ENCODE data around the gene NCAPH2. TPM values are rescaled to one million over a fixed set of nuclear protein-coding genes. Genes with fewer than 3 reads are reported as not detected.

The NCAPH2 gene
- total and polyA plus RNA-seq, 8 donors = 41.6 to 52.9 (median 45.1) TPM

- Histone ChIP-seq H3K9me3 (no peaks in the 10 kb centered on the region), H3K4me1 (peaks cover 7 to 21% of the 10 kb centered on the region in 2 donors), H3K27me3 (peaks cover 30 to 37% of the 10 kb centered on the region in 2 donors), H3K27ac (no peak overlapping the region), H3K4me3 (no peak overlapping the region), H3K36me3 (no peaks in the 10 kb centered on the region)
- intact Hi-C loops (cut with DNase I) = no loop called here
- DNase-seq (no peak), ATAC-seq (no peak)
- TF ChIP-seq, protein P1, sequence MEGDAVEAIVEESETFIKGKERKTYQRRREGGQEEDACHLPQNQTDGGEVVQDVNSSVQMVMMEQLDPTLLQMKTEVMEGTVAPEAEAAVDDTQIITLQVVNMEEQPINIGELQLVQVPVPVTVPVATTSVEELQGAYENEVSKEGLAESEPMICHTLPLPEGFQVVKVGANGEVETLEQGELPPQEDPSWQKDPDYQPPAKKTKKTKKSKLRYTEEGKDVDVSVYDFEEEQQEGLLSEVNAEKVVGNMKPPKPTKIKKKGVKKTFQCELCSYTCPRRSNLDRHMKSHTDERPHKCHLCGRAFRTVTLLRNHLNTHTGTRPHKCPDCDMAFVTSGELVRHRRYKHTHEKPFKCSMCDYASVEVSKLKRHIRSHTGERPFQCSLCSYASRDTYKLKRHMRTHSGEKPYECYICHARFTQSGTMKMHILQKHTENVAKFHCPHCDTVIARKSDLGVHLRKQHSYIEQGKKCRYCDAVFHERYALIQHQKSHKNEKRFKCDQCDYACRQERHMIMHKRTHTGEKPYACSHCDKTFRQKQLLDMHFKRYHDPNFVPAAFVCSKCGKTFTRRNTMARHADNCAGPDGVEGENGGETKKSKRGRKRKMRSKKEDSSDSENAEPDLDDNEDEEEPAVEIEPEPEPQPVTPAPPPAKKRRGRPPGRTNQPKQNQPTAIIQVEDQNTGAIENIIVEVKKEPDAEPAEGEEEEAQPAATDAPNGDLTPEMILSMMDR (IDR thresholded peaks at IDR 0.05) = no peak
Observed at GRCh38 chr22:50551160-50551752, 43.2 kb downstream of the NCAPH2 start.

- DNase-seq = no peak
- intact Hi-C loops (cut with DNase I) = no loop called here
- no peaks in the 10 kb centered on the region for H3K36me3 ChIP-seq
Observed at GRCh38 chr22:50553310-50553709, 45.3 kb downstream of the NCAPH2 start.

DNA sequence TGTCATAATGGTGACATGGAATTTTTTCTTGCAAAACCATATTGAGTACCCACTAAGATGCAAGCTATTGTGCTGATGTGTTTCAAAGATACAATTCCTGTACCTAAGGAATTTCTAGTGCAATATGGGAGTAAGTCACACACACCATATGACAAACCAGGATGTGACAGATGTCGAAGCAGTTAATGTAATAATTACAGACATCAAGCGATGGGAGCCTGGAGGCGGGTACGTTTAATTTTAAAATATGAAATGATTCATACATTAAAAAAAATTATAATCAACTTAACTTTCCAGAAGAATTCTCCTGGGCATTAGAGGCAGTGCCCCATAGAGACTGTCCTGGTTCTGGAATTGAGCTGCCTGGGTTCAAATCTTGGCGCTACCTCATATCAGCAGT lies 48.7 kb downstream of the NCAPH2 start:
- TF ChIP-seq, protein P1 (IDR thresholded peaks at IDR 0.05) = no peak
- no peak for ATAC-seq
- DNase-seq = no peak
- Histone ChIP-seq H3K27me3 (no peaks in the 10 kb centered on the region), H3K36me3 (no peaks in the 10 kb centered on the region), H3K4me3 (no peak overlapping the region), H3K27ac (no peak overlapping the region), H3K4me1 (no peaks in the 10 kb centered on the region), H3K9me3 (no peaks in the 10 kb centered on the region)
- intact Hi-C loops (cut with DNase I) = no loop called here

More at GRCh38 chr22:50553310-50553709, 45.3 kb downstream of the NCAPH2 start:
- Histone ChIP-seq H3K4me1 (peaks cover 6 to 11% of the 10 kb centered on the region in 2 donors), H3K9me3 (no peaks in the 10 kb centered on the region), H3K4me3 (no peak overlapping the region), H3K27ac (no peak overlapping the region), H3K27me3 (peaks cover 13 to 20% of the 10 kb centered on the region in 2 donors)
- ATAC-seq = no peak
- TF ChIP-seq, protein P1 (IDR thresholded peaks at IDR 0.05) = no peak

DNA sequence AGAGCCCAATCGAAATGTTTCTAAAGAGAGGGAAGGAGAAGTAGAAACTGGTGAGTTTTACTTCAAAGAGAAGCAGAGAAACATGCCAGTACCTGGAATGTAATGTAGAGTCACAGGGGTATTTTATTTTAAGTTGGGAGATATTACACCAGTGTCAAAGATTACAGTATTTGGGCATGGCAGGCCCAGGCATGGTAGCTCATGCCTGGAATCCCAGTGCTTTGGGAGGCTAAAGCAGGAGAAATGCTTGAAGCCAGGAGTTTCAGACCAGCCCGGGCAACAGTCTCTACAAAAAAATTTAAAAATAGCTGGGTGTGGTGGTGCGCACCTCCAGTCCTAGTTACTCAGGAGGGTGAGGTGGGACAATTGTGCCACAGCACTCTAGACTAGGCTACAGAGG lies 52.0 kb downstream of the NCAPH2 start:
- no peak overlapping the region for H3K4me3 ChIP-seq
- H3K9me3 ChIP-seq = no peaks in the 10 kb centered on the region
- intact Hi-C loops (cut with DNase I) = no loop called here
- H3K27me3 ChIP-seq = no peaks in the 10 kb centered on the region
- no peaks in the 10 kb centered on the region for H3K36me3 ChIP-seq
- peaks cover 0 to 8% of the 10 kb centered on the region in 2 donors for H3K4me1 ChIP-seq
- TF ChIP-seq, protein P1 (IDR thresholded peaks at IDR 0.05) = no peak
- no peak for ATAC-seq
- no peak for DNase-seq
- H3K27ac ChIP-seq = no peak overlapping the region

- TF ChIP-seq, protein P1 (IDR thresholded peaks at IDR 0.05) = no peak
- no peak for ATAC-seq
- intact Hi-C loops (cut with DNase I) = no loop called here
Observed at GRCh38 chr22:50561401-50562358, 53.7 kb downstream of the NCAPH2 start.

More at GRCh38 chr22:50561401-50562358, 53.7 kb downstream of the NCAPH2 start:
- H3K9me3 ChIP-seq = no peaks in the 10 kb centered on the region
- H3K27ac ChIP-seq = no peak overlapping the region
- DNase-seq = peak in 1 of 4 donors; percentile 55
- H3K4me1 ChIP-seq = peaks cover 0 to 8% of the 10 kb centered on the region in 2 donors
- no peaks in the 10 kb centered on the region for H3K36me3 ChIP-seq
- no peak overlapping the region for H3K4me3 ChIP-seq
- no peaks in the 10 kb centered on the region for H3K27me3 ChIP-seq

Data from left lung (tissue), 10 donors.